ENCODE data around the gene CALN1.

GRCh38 chr7:71783779-71784178, 628.4 kb downstream of the CALN1 start:
- TF ChIP-seq PHF20 (IDR thresholded peaks at IDR 0.05; ENCODE audit: partially characterized antibody): no peak
- no peak for TF ChIP-seq CTCF (IDR thresholded peaks at IDR 0.05 in 2 of 3, conservative IDR thresholded peaks at IDR 0.05 in 1 of 3; ENCODE audit: insufficient read depth in 2 of 3, low read depth in 1 of 3, low read length in 3 of 3)
- TF ChIP-seq ZNF668 (CRISPR knock-in tag; IDR thresholded peaks at IDR 0.05): no peak
- no peak for TF ChIP-seq NCOA1 (IDR thresholded peaks at IDR 0.05; ENCODE audit: low read depth)
- TF ChIP-seq TGIF2 (CRISPR knock-in tag; IDR thresholded peaks at IDR 0.05): no peak
- TF ChIP-seq RB1 (IDR thresholded peaks at IDR 0.05; ENCODE audit: low read depth): no peak
- TF ChIP-seq L3MBTL2 (IDR thresholded peaks at IDR 0.05): no peak
- no peak for TF ChIP-seq BRD4 (IDR thresholded peaks at IDR 0.05)
- no peak for TF ChIP-seq EZH2 (IDR thresholded peaks at IDR 0.05; ENCODE audit: borderline replicate concordance, low read depth, low read length)
- TF ChIP-seq ZNF511 (CRISPR knock-in tag; IDR thresholded peaks at IDR 0.05): no peak
- no peak for TF ChIP-seq RBBP5 (IDR thresholded peaks at IDR 0.05; ENCODE audit: borderline replicate concordance, insufficient read depth, low read length, poor library complexity, severe bottlenecking)
- TF ChIP-seq PML (IDR thresholded peaks at IDR 0.05; ENCODE audit: low read length): no peak
- no peak for TF ChIP-seq SRF (CRISPR knock-in tag; IDR thresholded peaks at IDR 0.05)
- TF ChIP-seq TBL1XR1 (IDR thresholded peaks at IDR 0.05; ENCODE audit: low read length in 2 of 2): no peak
